Neuronal stem cell (in vitro differentiated cells): ENCODE data around the gene APC2.
A peak's percentile ranks its signal among the peaks of the same experiment; 100 is the strongest.

Experiments used
- DNase-seq: peaks from one replicate; pipeline ENCODE4 v3.0.0-alpha.2; 2013; ENCODE audit warnings: low spot score
- H2AFZ ChIP-seq: one replicate; pipeline ENCODE4 v1.6.1; 2013; ENCODE audit warnings: mild to moderate bottlenecking, low read length, inconsistent platforms
- H2AK5ac ChIP-seq: 2 replicates; pipeline ENCODE4 v1.6.1; 2013; ENCODE audit warnings: low read depth, mild to moderate bottlenecking, inconsistent platforms, low read length, moderate library complexity, mixed read lengths
- H2BK120ac ChIP-seq: 2 replicates; pipeline ENCODE4 v1.6.1; 2013; ENCODE audit warnings: low read depth, mild to moderate bottlenecking, inconsistent platforms, low read length, moderate library complexity, mixed read lengths
- H2BK12ac ChIP-seq: one replicate; pipeline ENCODE4 v1.6.1; 2013; ENCODE audit warnings: low read length, inconsistent platforms
- H2BK15ac ChIP-seq: 2 replicates; pipeline ENCODE4 v1.6.1; 2013; ENCODE audit warnings: mild to moderate bottlenecking, low read length, inconsistent platforms, mixed read lengths
- H2BK5ac ChIP-seq: one replicate; pipeline ENCODE4 v1.6.1; 2013; ENCODE audit warnings: inconsistent platforms, mild to moderate bottlenecking, low read length, moderate library complexity
- H3K14ac ChIP-seq: one replicate; pipeline ENCODE4 v1.6.1; 2013; ENCODE audit warnings: low read length, inconsistent platforms
- H3K18ac ChIP-seq: 2 replicates; pipeline ENCODE4 v1.6.1; 2013; ENCODE audit warnings: low read length, inconsistent platforms
- H3K23ac ChIP-seq: 2 replicates; pipeline ENCODE4 v1.6.1; 2013; ENCODE audit warnings: low read depth, mild to moderate bottlenecking, mixed read lengths, low read length, inconsistent platforms; ENCODE audit not compliant: poor library complexity
- H3K27ac ChIP-seq: replicated peaks from 3 replicates; pipeline ENCODE4 v1.5.1; 2013; ENCODE audit warnings: low read length, inconsistent platforms
- H3K27me3 ChIP-seq, 3 experiments: 2 replicates each; pipeline ENCODE4 v1.6.1; 2013; ENCODE audit warnings: low read length in 3 of 3, mild to moderate bottlenecking in 2 of 3, inconsistent platforms in 1 of 3, low read depth in 1 of 3, mixed read lengths in 1 of 3, moderate library complexity in 1 of 3; ENCODE audit not compliant: control insufficient read depth in 3 of 3, insufficient read depth in 3 of 3
- H3K36me3 ChIP-seq, 2 donors: replicated peaks in 1 of 2; 2 replicates each; pipeline ENCODE4 v1.6.1; 2013; ENCODE audit warnings: low read length in 2 of 2; ENCODE audit not compliant: control insufficient read depth in 2 of 2, insufficient read depth in 2 of 2
- H3K4ac ChIP-seq: 2 replicates; pipeline ENCODE4 v1.6.1; 2013; ENCODE audit warnings: inconsistent platforms, mild to moderate bottlenecking, low read length, moderate library complexity
- H3K4me1 ChIP-seq, 2 donors: 1 replicate in 1 of 2; 2 replicates in 1 of 2; pipeline ENCODE4 v1.6.1; 2013; ENCODE audit warnings: low read length in 2 of 2, low read depth in 1 of 2; ENCODE audit not compliant: control insufficient read depth in 2 of 2, insufficient read depth in 1 of 2
- H3K4me2 ChIP-seq: one replicate; pipeline ENCODE4 v1.6.1; 2013; ENCODE audit warnings: mild to moderate bottlenecking, low read length, inconsistent platforms; ENCODE audit not compliant: insufficient read depth, poor library complexity, severe bottlenecking
- H3K4me3 ChIP-seq, 2 donors: 2 replicates each; pipeline ENCODE4 v1.5.1; 2013; ENCODE audit warnings: low read length in 2 of 2, mild to moderate bottlenecking in 2 of 2, inconsistent platforms in 1 of 2, moderate library complexity in 1 of 2
- H3K79me1 ChIP-seq: one replicate; pipeline ENCODE4 v1.6.1; 2013; ENCODE audit warnings: low read depth, mild to moderate bottlenecking, inconsistent platforms, low read length, moderate library complexity
- H3K9ac ChIP-seq: one replicate; pipeline ENCODE4 v1.6.1; 2013; ENCODE audit warnings: mild to moderate bottlenecking, low read depth, low read length, inconsistent platforms; ENCODE audit not compliant: poor library complexity
- H3K9me3 ChIP-seq, 2 donors: replicated peaks in 1 of 2; 2 replicates each; pipeline versions ENCODE3 to v1.6.1; 2013; ENCODE audit warnings: low read length in 2 of 2, mild to moderate bottlenecking in 2 of 2, inconsistent platforms in 1 of 2, low read depth in 1 of 2, mixed read lengths in 1 of 2, moderate library complexity in 1 of 2; ENCODE audit not compliant: control insufficient read depth in 2 of 2, insufficient read depth in 1 of 2
- H4K8ac ChIP-seq: one replicate; pipeline ENCODE4 v1.6.1; 2013; ENCODE audit warnings: low read depth, mild to moderate bottlenecking, inconsistent platforms, low read length, moderate library complexity
- H4K91ac ChIP-seq: one replicate; pipeline ENCODE4 v1.6.1; 2013; ENCODE audit warnings: low read length, low read depth, mild to moderate bottlenecking, inconsistent platforms; ENCODE audit not compliant: poor library complexity
- WGBS, 2 donors: extraction: QIAGEN DNeasy Blood & Tissue Kit; methylation state at CpG; one replicate each; pipeline ENCODE4 v1.1.7; 2013; ENCODE audit warnings: missing lambda C conversion rate in 2 of 2, mixed read lengths in 1 of 2; ENCODE audit not compliant: insufficient read length in 2 of 2, insufficient replicate concordance in 1 of 2; ENCODE audit errors: extremely low coverage in 2 of 2; 5-methylcytosine and 5-hydroxymethylcytosine counted together

The APC2 gene

DNA sequence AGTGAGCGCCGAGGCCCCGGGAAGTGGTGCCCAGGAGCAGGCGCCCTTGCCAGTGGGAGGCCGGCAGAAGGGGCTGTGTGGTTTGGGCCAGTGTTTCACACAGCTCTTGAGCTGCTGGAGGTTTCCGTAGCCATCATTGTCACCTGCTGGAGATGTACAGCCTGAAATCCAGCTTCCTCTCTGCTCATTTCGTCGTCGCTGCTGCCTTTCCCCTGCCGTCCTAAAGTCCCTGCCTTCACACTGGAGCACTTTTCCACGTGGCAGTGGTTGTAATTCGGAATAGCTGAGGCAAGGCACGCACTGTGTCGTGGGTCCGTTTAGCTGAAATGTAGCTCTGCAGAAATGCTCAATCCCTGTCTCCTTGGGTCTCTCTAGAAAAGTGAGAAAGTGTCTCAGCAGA lies 29.3 kb upstream of the APC2 start:
- H3K27me3 ChIP-seq: no peaks in the 10 kb centered on the region
- no peak overlapping the region for H2BK15ac ChIP-seq
- H3K23ac ChIP-seq: no peak overlapping the region
- H3K14ac ChIP-seq: no peak overlapping the region
- H2AK5ac ChIP-seq: no peak overlapping the region
- H3K9ac ChIP-seq: no peak overlapping the region
- H3K79me1 ChIP-seq: peaks cover 48% of the 10 kb centered on the region
- H3K27ac ChIP-seq: no peak overlapping the region
- H2BK5ac ChIP-seq: no peak overlapping the region
- H4K8ac ChIP-seq: no peak overlapping the region
- no peak overlapping the region for H3K18ac ChIP-seq
- no peak overlapping the region for H3K4ac ChIP-seq
- H4K91ac ChIP-seq: no peak overlapping the region
- no peak for DNase-seq
- H3K9me3 ChIP-seq: no peaks in the 10 kb centered on the region
- no peak overlapping the region for H3K4me2 ChIP-seq
- H3K4me1 ChIP-seq: peaks cover 21 to 30% of the 10 kb centered on the region in 2 donors
- WGBS, 2 donors: no CpG with 5 or more reads among the region's 15 CpGs
- no peak overlapping the region for H3K4me3 ChIP-seq
- H2BK120ac ChIP-seq: no peak overlapping the region
- no peak overlapping the region for H2BK12ac ChIP-seq
- peaks cover 48 to 86% of the 10 kb centered on the region in 2 donors for H3K36me3 ChIP-seq
- no peak overlapping the region for H2AFZ ChIP-seq

- Histone ChIP-seq H3K27ac (no peak overlapping the region), H4K91ac (no peak overlapping the region), H3K4me3 (peak overlapping the region in 1 of 2 donors; percentile 26), H3K4me1 (peaks cover 16 to 25% of the 10 kb centered on the region in 2 donors), H3K18ac (peak overlapping the region; percentile 8), H2BK5ac (no peak overlapping the region), H3K23ac (peak overlapping the region; percentile 52), H3K9me3 (no peaks in the 10 kb centered on the region), H3K14ac (no peak overlapping the region), H2BK15ac (no peak overlapping the region), H3K9ac (no peak overlapping the region), H2BK120ac (no peak overlapping the region), H3K4me2 (no peak overlapping the region), H4K8ac (no peak overlapping the region), H3K4ac (no peak overlapping the region), H3K36me3 (peaks cover 48 to 89% of the 10 kb centered on the region in 2 donors), H3K79me1 (peaks cover 40% of the 10 kb centered on the region), H2AFZ (no peak overlapping the region), H3K27me3 (no peaks in the 10 kb centered on the region), H2AK5ac (no peak overlapping the region), H2BK12ac (no peak overlapping the region)
- no CpG with 5 or more reads among the region's 37 CpGs for whole genome bisulfite sequencing, 2 donors
- no peak for DNase-seq
These were observed 28.5 kb upstream of the APC2 start for GRCh38 chr19:1421218-1421957.

GRCh38 chr19:1421958-1422305 lies 28.0 kb upstream of the APC2 start:
- Histone ChIP-seq H3K14ac (no peak overlapping the region), H4K91ac (no peak overlapping the region), H3K4me2 (no peak overlapping the region), H3K27me3 (no peaks in the 10 kb centered on the region), H2AFZ (no peak overlapping the region), H2BK12ac (no peak overlapping the region), H2BK15ac (no peak overlapping the region), H3K4me3 (peak overlapping the region in 1 of 2 donors; percentile 26), H3K36me3 (peaks cover 47 to 90% of the 10 kb centered on the region in 2 donors), H3K23ac (peak overlapping the region; percentile 52), H4K8ac (no peak overlapping the region), H3K79me1 (peaks cover 37% of the 10 kb centered on the region), H3K9me3 (no peaks in the 10 kb centered on the region), H3K18ac (no peak overlapping the region), H3K4ac (no peak overlapping the region), H3K9ac (no peak overlapping the region), H3K27ac (no peak overlapping the region), H2BK5ac (no peak overlapping the region), H2AK5ac (no peak overlapping the region), H2BK120ac (no peak overlapping the region), H3K4me1 (peaks cover 15 to 25% of the 10 kb centered on the region in 2 donors)
- DNase-seq: no peak
- WGBS, 2 donors: no CpG with 5 or more reads among the region's 22 CpGs

DNA sequence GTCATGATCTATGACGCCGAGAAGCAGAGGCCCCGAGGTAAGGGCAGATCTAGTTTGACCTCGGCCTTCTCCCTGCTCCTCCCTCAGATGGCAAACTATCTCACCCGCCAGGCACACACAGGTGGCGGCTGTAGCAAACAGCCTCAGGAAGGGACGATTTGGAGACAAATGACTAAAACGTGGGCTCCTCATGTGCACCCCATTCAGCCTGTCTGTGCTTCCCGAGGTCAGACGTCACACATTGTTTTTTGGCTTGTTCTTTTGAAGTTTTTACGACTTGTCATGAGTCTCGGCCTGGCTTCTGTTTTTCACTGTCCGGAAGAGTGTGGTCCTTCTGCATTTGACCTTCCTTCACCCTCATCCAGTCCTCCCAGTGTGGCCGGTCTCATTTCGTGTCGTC lies 27.6 kb upstream of the APC2 start:
- Histone ChIP-seq H3K14ac (no peak overlapping the region), H3K23ac (no peak overlapping the region), H2AFZ (no peak overlapping the region), H3K36me3 (peaks cover 43 to 90% of the 10 kb centered on the region in 2 donors), H2BK5ac (no peak overlapping the region), H2AK5ac (no peak overlapping the region), H3K27ac (no peak overlapping the region), H3K4ac (no peak overlapping the region), H3K79me1 (peaks cover 36% of the 10 kb centered on the region), H2BK15ac (no peak overlapping the region), H3K9ac (no peak overlapping the region), H2BK120ac (no peak overlapping the region), H3K4me3 (no peak overlapping the region), H4K91ac (no peak overlapping the region), H4K8ac (no peak overlapping the region), H3K4me1 (peaks cover 12 to 25% of the 10 kb centered on the region in 2 donors), H3K4me2 (no peak overlapping the region), H3K18ac (no peak overlapping the region), H3K27me3 (no peaks in the 10 kb centered on the region), H2BK12ac (no peak overlapping the region), H3K9me3 (no peaks in the 10 kb centered on the region)
- WGBS, 2 donors: no CpG with 5 or more reads among the region's 16 CpGs
- no peak for DNase-seq
